Measurements from ENCODE around the gene GRAMD4.

GRCh38 chr22:46626911-46627805, 7.0 kb downstream of the GRAMD4 start:
- TF ChIP-seq CTCF (IDR thresholded peaks at IDR 0.05) (no peak), EZH2 (IDR thresholded peaks at IDR 0.05; ENCODE audit: borderline replicate concordance, insufficient read depth, low read depth, low read length, poor library complexity, severe bottlenecking) (no peak)

Data from B cell (primary cell).